ENCODE results near the gene PTPRG.
"Not testable (repeated sequence)": the region's sequence is repeated elsewhere in the genome, so short reads cannot be mapped to it uniquely, and the experiment has no call there.

- TF ChIP-seq CTCF, POLR2A (IDR thresholded peaks at IDR 0.05): not testable (repeated sequence)
Observed at GRCh38 chr3:61552704-61553103, 8.7 kb upstream of the PTPRG start.

All from right lobe of liver (tissue), 4 donors.